Measurements from ENCODE around the gene THADA. TPM values are rescaled to one million over a fixed set of nuclear protein-coding genes. Genes with fewer than 3 reads are reported as not detected.

THADA gene
- total RNA-seq, 1 donor: 39.4 TPM

DNA sequence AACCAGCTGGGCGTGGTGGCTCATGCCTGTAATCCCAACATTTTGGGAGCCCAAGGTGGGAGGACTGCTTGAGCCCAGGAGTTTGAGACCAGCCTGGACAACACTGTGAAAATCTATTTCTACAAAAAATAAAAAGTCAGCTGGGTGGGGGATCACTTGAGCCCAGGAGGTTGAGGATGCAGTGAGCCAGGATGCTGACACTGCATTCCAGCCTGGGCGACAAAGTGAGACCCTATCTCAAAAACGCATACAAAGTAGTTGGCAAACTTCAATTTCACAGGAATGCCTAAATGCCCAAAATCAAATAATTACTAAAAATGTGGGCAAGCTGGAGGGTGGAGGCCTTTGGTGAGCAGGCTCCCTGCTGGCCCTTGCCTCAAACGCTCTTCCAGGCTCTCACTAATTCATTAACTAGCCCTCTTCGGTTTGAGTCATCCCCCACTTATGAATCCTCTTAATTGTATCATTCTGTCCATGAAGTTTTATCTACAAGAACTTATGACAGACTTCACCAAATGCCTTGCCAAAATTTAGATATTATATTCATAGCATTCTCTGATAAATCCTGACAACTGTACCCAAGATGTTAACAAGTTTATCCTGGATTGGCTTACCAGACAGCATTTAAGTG lies 300.8 kb downstream of the THADA start:
- no peak overlapping the region for H3K27ac ChIP-seq (ENCODE audit: low read depth, low read length)
- H3K9me3 ChIP-seq (ENCODE audit: low read depth, low read length): no peaks in the 10 kb centered on the region
- H3K4me3 ChIP-seq (ENCODE audit: insufficient read depth, low read length): no peak overlapping the region
- no peak overlapping the region for H2AFZ ChIP-seq (ENCODE audit: low read length)
- TF ChIP-seq, protein P1, sequence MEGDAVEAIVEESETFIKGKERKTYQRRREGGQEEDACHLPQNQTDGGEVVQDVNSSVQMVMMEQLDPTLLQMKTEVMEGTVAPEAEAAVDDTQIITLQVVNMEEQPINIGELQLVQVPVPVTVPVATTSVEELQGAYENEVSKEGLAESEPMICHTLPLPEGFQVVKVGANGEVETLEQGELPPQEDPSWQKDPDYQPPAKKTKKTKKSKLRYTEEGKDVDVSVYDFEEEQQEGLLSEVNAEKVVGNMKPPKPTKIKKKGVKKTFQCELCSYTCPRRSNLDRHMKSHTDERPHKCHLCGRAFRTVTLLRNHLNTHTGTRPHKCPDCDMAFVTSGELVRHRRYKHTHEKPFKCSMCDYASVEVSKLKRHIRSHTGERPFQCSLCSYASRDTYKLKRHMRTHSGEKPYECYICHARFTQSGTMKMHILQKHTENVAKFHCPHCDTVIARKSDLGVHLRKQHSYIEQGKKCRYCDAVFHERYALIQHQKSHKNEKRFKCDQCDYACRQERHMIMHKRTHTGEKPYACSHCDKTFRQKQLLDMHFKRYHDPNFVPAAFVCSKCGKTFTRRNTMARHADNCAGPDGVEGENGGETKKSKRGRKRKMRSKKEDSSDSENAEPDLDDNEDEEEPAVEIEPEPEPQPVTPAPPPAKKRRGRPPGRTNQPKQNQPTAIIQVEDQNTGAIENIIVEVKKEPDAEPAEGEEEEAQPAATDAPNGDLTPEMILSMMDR (IDR thresholded peaks at IDR 0.05; ENCODE audit: extremely low read depth, low read depth, low read length): no peak
- H3K27me3 ChIP-seq (ENCODE audit: insufficient read depth, low read length): no peaks in the 10 kb centered on the region
- peaks cover 11% of the 10 kb centered on the region for H3K4me1 ChIP-seq (ENCODE audit: insufficient read depth, low read length)
- H3K4me2 ChIP-seq (ENCODE audit: insufficient read depth, low read length): no peak overlapping the region
- peaks cover 3% of the 10 kb centered on the region for H4K20me1 ChIP-seq (ENCODE audit: insufficient read depth, low read length)
- H3K79me2 ChIP-seq (ENCODE audit: insufficient read depth, low read length): no peaks in the 10 kb centered on the region
- peak; percentile 78 for DNase-seq (ENCODE audit: insufficient read length, low spot score, missing footprints)
- no peaks in the 10 kb centered on the region for H3K36me3 ChIP-seq (ENCODE audit: insufficient read depth, low read length)

DNA sequence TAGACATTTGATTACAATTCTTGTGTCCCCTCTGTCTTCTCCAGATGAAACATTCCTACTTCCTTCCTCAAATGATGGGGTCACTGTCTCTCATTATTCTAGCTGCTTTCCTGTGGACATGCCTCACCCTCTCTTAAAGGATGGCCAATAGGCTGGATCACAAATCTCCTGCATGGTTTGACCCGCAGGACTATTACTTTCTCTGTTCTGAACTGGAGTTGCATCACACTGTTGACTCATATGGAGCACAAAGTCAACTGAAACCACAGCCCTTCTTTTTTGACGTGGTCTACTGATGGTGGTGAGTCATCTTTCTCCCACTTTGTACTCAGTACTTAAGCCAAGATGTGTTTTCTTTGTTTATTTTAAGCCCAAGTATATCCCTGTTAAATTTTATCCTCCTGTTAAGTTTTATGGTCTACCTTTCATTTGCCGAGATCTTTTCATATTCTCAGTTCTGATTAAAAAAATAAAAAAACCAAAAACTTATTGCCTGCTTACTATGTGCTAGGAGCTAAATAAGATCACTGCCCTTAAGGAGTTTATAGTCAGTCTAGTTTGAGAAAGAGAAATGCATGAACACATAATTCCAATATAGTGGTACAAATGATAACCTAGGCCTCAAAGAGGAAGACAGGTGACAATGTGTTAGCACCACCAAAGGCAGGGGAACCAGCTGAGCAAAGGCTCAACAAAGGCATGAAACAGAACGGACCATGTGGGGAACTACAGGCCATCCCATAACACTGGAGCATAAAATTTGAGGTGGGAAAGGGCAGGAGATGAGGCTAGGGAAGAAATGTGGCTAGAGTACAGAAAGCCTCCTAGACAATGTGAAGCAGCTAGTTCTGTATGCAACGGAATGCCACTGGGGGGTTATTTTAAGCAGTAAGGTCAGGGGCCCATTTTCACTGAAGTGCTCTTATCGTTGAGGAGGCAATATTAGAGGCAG lies 301.8 kb downstream of the THADA start:
- Histone ChIP-seq H3K27me3 (ENCODE audit: insufficient read depth, low read length) (no peaks in the 10 kb centered on the region), H3K4me2 (ENCODE audit: insufficient read depth, low read length) (no peak overlapping the region), H4K20me1 (ENCODE audit: insufficient read depth, low read length) (peaks cover 3% of the 10 kb centered on the region), H3K4me1 (ENCODE audit: insufficient read depth, low read length) (peaks cover 11% of the 10 kb centered on the region), H3K36me3 (ENCODE audit: insufficient read depth, low read length) (no peaks in the 10 kb centered on the region), H2AFZ (ENCODE audit: low read length) (no peak overlapping the region), H3K79me2 (ENCODE audit: insufficient read depth, low read length) (no peaks in the 10 kb centered on the region), H3K4me3 (ENCODE audit: insufficient read depth, low read length) (no peak overlapping the region), H3K9me3 (ENCODE audit: low read depth, low read length) (no peaks in the 10 kb centered on the region), H3K27ac (ENCODE audit: low read depth, low read length) (peak overlapping the region; percentile 72)
- DNase-seq (ENCODE audit: insufficient read length, low spot score, missing footprints): peak; percentile 98
- TF ChIP-seq, protein P1 (IDR thresholded peaks at IDR 0.05; ENCODE audit: extremely low read depth, low read depth, low read length): no peak

DNA sequence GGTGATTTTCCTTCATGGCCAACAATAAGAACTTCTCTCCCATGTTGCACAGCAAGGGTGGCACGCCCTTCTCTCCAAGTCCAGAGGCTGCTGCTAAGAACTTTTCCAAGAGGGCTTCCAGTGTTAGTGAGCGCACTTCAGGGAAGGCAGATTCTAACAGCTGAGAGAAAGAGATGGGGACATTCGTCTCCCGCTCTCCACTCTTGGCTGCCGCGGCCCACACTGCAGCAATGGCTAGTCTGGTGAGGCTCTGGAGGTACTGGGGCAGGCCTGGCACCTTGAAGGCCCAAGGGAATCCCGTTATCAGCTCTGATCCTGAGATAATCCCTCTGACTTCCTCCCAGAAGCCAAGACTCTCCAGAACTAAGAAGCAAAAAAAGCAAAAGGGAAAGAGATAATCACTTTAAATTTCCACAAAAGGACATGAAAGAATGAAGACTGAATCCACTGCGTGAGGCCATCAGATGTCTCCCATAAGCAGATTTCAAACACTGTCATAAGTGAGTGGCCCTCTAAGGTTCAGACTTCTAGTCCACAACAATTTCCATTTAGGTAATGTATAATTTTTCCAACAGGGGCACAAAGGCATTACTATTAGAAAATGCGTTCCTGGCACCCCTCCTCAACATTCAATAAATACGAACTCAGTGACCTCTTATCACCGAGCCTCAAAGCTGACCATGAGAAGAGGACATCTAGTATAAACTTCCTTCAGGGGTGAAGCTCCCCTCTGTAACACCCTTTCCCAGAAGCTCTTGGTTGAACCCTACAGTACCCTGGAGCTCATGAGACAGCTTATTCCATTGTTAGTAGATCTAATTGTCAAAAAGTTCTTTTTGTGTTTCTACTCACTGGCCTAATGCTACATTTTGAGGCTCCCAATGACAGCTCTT lies 302.7 kb downstream of the THADA start:
- no peak overlapping the region for H2AFZ ChIP-seq (ENCODE audit: low read length)
- H4K20me1 ChIP-seq (ENCODE audit: insufficient read depth, low read length): peaks cover 3% of the 10 kb centered on the region
- H3K27me3 ChIP-seq (ENCODE audit: insufficient read depth, low read length): no peaks in the 10 kb centered on the region
- H3K79me2 ChIP-seq (ENCODE audit: insufficient read depth, low read length): no peaks in the 10 kb centered on the region
- H3K27ac ChIP-seq (ENCODE audit: low read depth, low read length): peak overlapping the region; percentile 52
- no peak overlapping the region for H3K4me2 ChIP-seq (ENCODE audit: insufficient read depth, low read length)
- no peak for DNase-seq (ENCODE audit: insufficient read length, low spot score, missing footprints)
- H3K4me3 ChIP-seq (ENCODE audit: insufficient read depth, low read length): no peak overlapping the region
- H3K36me3 ChIP-seq (ENCODE audit: insufficient read depth, low read length): peaks cover 3% of the 10 kb centered on the region
- H3K9me3 ChIP-seq (ENCODE audit: low read depth, low read length): no peaks in the 10 kb centered on the region
- TF ChIP-seq, protein P1 (IDR thresholded peaks at IDR 0.05; ENCODE audit: extremely low read depth, low read depth, low read length): no peak
- peaks cover 11% of the 10 kb centered on the region for H3K4me1 ChIP-seq (ENCODE audit: insufficient read depth, low read length)

Data from osteoblast (primary cell).